Measurements from ENCODE around the gene WDPCP.

GRCh38 chr2:63218800-63219526, 369.3 kb downstream of the WDPCP start:
- TF ChIP-seq POLR2A (IDR thresholded peaks at IDR 0.05) (no peak), POLR2AphosphoS5 (IDR thresholded peaks at IDR 0.05) (no peak)

Data from spleen (tissue), 3 donors.